GM19351 (cell line): ENCODE data around the gene ABCB9.
"Not testable (repeated sequence)": the region's sequence is repeated elsewhere in the genome, so short reads cannot be mapped to it uniquely, and the experiment has no call there.

Experiments
- ATAC-seq: cut with Tn5 transposase; IDR thresholded peaks from one replicate; pipeline ENCODE4 v1.9.1; 2021; ENCODE audit warnings: mild to moderate bottlenecking, moderate library complexity; ENCODE audit not compliant: unreplicated experiment

Gene ABCB9

GRCh38 chr12:122944605-122945592 is 21.4 kb downstream of the ABCB9 start:
- ATAC-seq, result no peak

GRCh38 chr12:122943196-122943595 is 23.1 kb downstream of the ABCB9 start:
- ATAC-seq, result no peak

- no peak for ATAC-seq
Observed at GRCh38 chr12:122942637-122943036, 23.6 kb downstream of the ABCB9 start.

GRCh38 chr12:122941351-122941750 is 24.9 kb downstream of the ABCB9 start:
- not testable (repeated sequence) for ATAC-seq

- no peak for ATAC-seq
Observed at GRCh38 chr12:122939125-122939524, 27.1 kb downstream of the ABCB9 start.

GRCh38 chr12:122937622-122938091 is 28.6 kb downstream of the ABCB9 start:
- ATAC-seq, result no peak

GRCh38 chr12:122935318-122935717 is 30.9 kb downstream of the ABCB9 start:
- ATAC-seq, result no peak

GRCh38 chr12:122934722-122935121 is 31.5 kb downstream of the ABCB9 start:
- no peak for ATAC-seq

- no peak for ATAC-seq
Observed at GRCh38 chr12:122932207-122932606, 34.1 kb downstream of the ABCB9 start.

- no peak for ATAC-seq
Observed at GRCh38 chr12:122929812-122930211, 36.5 kb downstream of the ABCB9 start.

GRCh38 chr12:122929148-122929538 is 37.1 kb downstream of the ABCB9 start:
- ATAC-seq, result no peak

- ATAC-seq, result no peak
Observed at GRCh38 chr12:122928404-122929147, 37.7 kb downstream of the ABCB9 start.

GRCh38 chr12:122927756-122928403 is 38.4 kb downstream of the ABCB9 start:
- no peak for ATAC-seq

GRCh38 chr12:122921917-122922316 is 44.3 kb downstream of the ABCB9 start:
- no peak for ATAC-seq

GRCh38 chr12:122920687-122921086 is 45.6 kb downstream of the ABCB9 start:
- ATAC-seq, result no peak

GRCh38 chr12:122918827-122919226 is 47.4 kb downstream of the ABCB9 start:
- ATAC-seq, result no peak

GRCh38 chr12:122917507-122918121 is 48.6 kb downstream of the ABCB9 start:
- no peak for ATAC-seq

GRCh38 chr12:122909442-122910288 is 56.6 kb downstream of the ABCB9 start:
- ATAC-seq, result no peak

- ATAC-seq, result no peak
Observed at GRCh38 chr12:122908915-122909314, 57.3 kb downstream of the ABCB9 start.

GRCh38 chr12:122905258-122905657 is 61.0 kb downstream of the ABCB9 start:
- ATAC-seq, result not testable (repeated sequence)
